ENCODE results near the gene CDC37L1.

- TF ChIP-seq PHF20 (IDR thresholded peaks at IDR 0.05; ENCODE audit: partially characterized antibody) (no peak), YY1 (IDR thresholded peaks at IDR 0.05; ENCODE audit: borderline replicate concordance in 1 of 3, control insufficient read depth in 1 of 3, extremely low read depth in 1 of 3, insufficient read depth in 3 of 3, insufficient read length in 1 of 3, insufficient replicate concordance in 2 of 3, low read depth in 1 of 3, low read length in 2 of 3) (no peak), NR2C2 (CRISPR knock-in tag; IDR thresholded peaks at IDR 0.05) (no peak), NR2C2 (tag; IDR thresholded peaks at IDR 0.05) (no peak), STAG1 (CRISPR knock-in tag; IDR thresholded peaks at IDR 0.05; ENCODE audit: borderline replicate concordance) (no peak), ZZZ3 (IDR thresholded peaks at IDR 0.05) (no peak), ARNT (IDR thresholded peaks at IDR 0.05) (no peak), ZBTB1 (CRISPR knock-in tag; IDR thresholded peaks at IDR 0.05; ENCODE audit: borderline replicate concordance, low read depth) (no peak), ADNP (tag; IDR thresholded peaks at IDR 0.05) (no peak), ZFP36 (IDR thresholded peaks at IDR 0.05; ENCODE audit: low read depth, low read length, partially characterized antibody) (no peak), UBTF (IDR thresholded peaks at IDR 0.05; ENCODE audit: borderline replicate concordance in 1 of 2, low read depth in 2 of 2, low read length in 2 of 2) (no peak), ZNF175 (CRISPR knock-in tag; IDR thresholded peaks at IDR 0.05; ENCODE audit: low read depth) (no peak), SMC3 (conservative IDR thresholded peaks at IDR 0.05; ENCODE audit: insufficient read depth, low read depth, low read length) (no peak)
- TF ChIP-seq, protein P1, sequence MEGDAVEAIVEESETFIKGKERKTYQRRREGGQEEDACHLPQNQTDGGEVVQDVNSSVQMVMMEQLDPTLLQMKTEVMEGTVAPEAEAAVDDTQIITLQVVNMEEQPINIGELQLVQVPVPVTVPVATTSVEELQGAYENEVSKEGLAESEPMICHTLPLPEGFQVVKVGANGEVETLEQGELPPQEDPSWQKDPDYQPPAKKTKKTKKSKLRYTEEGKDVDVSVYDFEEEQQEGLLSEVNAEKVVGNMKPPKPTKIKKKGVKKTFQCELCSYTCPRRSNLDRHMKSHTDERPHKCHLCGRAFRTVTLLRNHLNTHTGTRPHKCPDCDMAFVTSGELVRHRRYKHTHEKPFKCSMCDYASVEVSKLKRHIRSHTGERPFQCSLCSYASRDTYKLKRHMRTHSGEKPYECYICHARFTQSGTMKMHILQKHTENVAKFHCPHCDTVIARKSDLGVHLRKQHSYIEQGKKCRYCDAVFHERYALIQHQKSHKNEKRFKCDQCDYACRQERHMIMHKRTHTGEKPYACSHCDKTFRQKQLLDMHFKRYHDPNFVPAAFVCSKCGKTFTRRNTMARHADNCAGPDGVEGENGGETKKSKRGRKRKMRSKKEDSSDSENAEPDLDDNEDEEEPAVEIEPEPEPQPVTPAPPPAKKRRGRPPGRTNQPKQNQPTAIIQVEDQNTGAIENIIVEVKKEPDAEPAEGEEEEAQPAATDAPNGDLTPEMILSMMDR (IDR thresholded peaks at IDR 0.05 in 2 of 3, conservative IDR thresholded peaks at IDR 0.05 in 1 of 3; ENCODE audit: insufficient read depth in 2 of 3, low read depth in 1 of 3, low read length in 3 of 3) = no peak
Observed at GRCh38 chr9:4661165-4661564, 18.2 kb upstream of the CDC37L1 start.
